ENCODE measurements around the gene PHKA1. TPM values are rescaled to one million over a fixed set of nuclear protein-coding genes. Genes with fewer than 3 reads are reported as not detected.
"Not testable (repeated sequence)": the region's sequence is repeated elsewhere in the genome, so short reads cannot be mapped to it uniquely, and the experiment has no call there.

The PHKA1 gene
- total RNA-seq, 6 experiments from 2014 or later, result 0.92 to 2.5 (median 1.7) TPM

DNA sequence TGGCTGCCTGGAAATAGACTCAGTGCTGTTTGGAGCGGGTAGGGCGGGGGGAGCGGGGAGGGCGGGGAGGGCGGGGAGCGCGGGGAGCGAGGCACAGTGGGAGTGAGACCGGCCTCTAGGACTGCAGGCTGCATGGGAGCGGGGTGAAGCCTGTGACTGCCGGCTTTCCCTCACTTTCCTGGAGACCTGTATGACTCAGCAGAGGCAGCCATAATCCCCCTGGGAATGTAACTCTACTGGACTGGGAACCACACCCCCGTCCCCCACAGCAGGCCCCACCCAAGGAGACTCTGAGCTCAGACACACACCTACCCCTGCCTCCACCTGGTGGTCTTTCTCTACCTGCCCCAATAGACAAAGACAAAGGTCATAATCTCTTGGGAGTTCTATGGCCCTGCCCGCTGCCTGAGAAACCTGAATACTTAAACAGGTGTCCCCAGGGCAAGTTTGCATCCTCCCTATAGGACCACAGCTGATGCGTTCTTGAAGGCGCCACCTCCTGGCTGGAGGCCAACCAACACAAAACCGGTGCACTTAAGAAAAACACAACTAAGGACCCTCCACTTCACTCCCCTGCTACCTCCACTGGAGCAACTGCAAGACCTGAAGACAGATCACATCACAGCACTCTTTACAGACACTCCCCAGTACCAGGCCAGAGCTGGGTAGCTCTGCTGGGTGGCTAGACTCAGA is 159.5 kb downstream of the PHKA1 start:
- no peak for ATAC-seq

GRCh38 chrX:72552443-72552842 is 161.7 kb downstream of the PHKA1 start:
- H3K4me1 ChIP-seq; H3K27ac ChIP-seq; H3K27me3 ChIP-seq; H3K9me3 ChIP-seq; H3K36me3 ChIP-seq; H3K4me3 ChIP-seq; intact Hi-C loops (cut with DNase I): not testable (repeated sequence)
- peak in 1 of 3 donors; percentile 53 for DNase-seq
- WGBS (ENCODE audit: insufficient coverage, low coverage, low lambda C conversion rate, missing lambda C conversion rate), result 62% methylated on average over 6 of the region's 6 CpGs
- peak in 3 of 4 donors; percentile 33 to 86 (median 59) for ATAC-seq

More for the DNA sequence above, 159.5 kb downstream of the PHKA1 start:
- Histone ChIP-seq H3K9me3 (no peaks in the 10 kb centered on the region), H3K4me3 (no peak overlapping the region), H3K36me3 (no peaks in the 10 kb centered on the region), H3K27ac (no peak overlapping the region), H3K4me1 (no peaks in the 10 kb centered on the region), H3K27me3 (no peaks in the 10 kb centered on the region)
- intact Hi-C loops (cut with DNase I), result no loop called here
- 68% methylated on average over 10 of the region's 16 CpGs for WGBS (ENCODE audit: insufficient coverage, low coverage, low lambda C conversion rate, missing lambda C conversion rate)
- no peak for DNase-seq
- TF ChIP-seq CTCF (IDR thresholded peaks at IDR 0.05) (no peak), POLR2A (IDR thresholded peaks at IDR 0.05) (no peak)

- ATAC-seq, result peak in 1 of 4 donors; percentile 50
Observed at GRCh38 chrX:72545990-72546389, 168.1 kb downstream of the PHKA1 start.

GRCh38 chrX:72540318-72540717 is 173.8 kb downstream of the PHKA1 start:
- peak overlapping the region in 1 of 3 donors; percentile 20 for H3K27ac ChIP-seq
- no peak overlapping the region for H3K4me3 ChIP-seq
- H3K4me1 ChIP-seq, result no peaks in the 10 kb centered on the region
- intact Hi-C loops (cut with DNase I), result no loop called here
- no peaks in the 10 kb centered on the region for H3K9me3 ChIP-seq
- H3K36me3 ChIP-seq, result no peaks in the 10 kb centered on the region
- no peak for TF ChIP-seq POLR2A (IDR thresholded peaks at IDR 0.05)
- peak; percentile 47 to 53 (median 51) for TF ChIP-seq CTCF (IDR thresholded peaks at IDR 0.05)
- peak; percentile 82 to 92 (median 90) for ATAC-seq
- no peaks in the 10 kb centered on the region for H3K27me3 ChIP-seq
- 5% methylated on average over 5 of the region's 5 CpGs for WGBS (ENCODE audit: insufficient coverage, low coverage, low lambda C conversion rate, missing lambda C conversion rate)
- DNase-seq, result no peak

More at GRCh38 chrX:72545990-72546389, 168.1 kb downstream of the PHKA1 start:
- Histone ChIP-seq H3K9me3 (no peaks in the 10 kb centered on the region), H3K36me3 (no peaks in the 10 kb centered on the region), H3K27ac (no peak overlapping the region), H3K27me3 (no peaks in the 10 kb centered on the region), H3K4me3 (no peak overlapping the region), H3K4me1 (no peaks in the 10 kb centered on the region)
- no peak for DNase-seq
- TF ChIP-seq CTCF (IDR thresholded peaks at IDR 0.05) (peak in 2 of 4 donors; percentile 7 to 8), POLR2A (IDR thresholded peaks at IDR 0.05) (no peak)
- intact Hi-C loops (cut with DNase I), result no loop called here

GRCh38 chrX:72539822-72540221 is 174.3 kb downstream of the PHKA1 start:
- ATAC-seq (no peak), DNase-seq (no peak)
- intact Hi-C loops (cut with DNase I), result no loop called here
- no peak overlapping the region for H3K27ac ChIP-seq
- H3K4me3 ChIP-seq, result no peak overlapping the region
- WGBS (ENCODE audit: insufficient coverage, low coverage, low lambda C conversion rate, missing lambda C conversion rate), result 50% methylated on average over 1 of the region's 2 CpGs
- no peaks in the 10 kb centered on the region for H3K27me3 ChIP-seq
- H3K4me1 ChIP-seq, result no peaks in the 10 kb centered on the region
- TF ChIP-seq CTCF (IDR thresholded peaks at IDR 0.05) (no peak), POLR2A (IDR thresholded peaks at IDR 0.05) (no peak)
- H3K9me3 ChIP-seq, result no peaks in the 10 kb centered on the region
- no peaks in the 10 kb centered on the region for H3K36me3 ChIP-seq

All from right lobe of liver (tissue), 6 donors.